Lung microvascular endothelial cell (primary cell): ENCODE data around the gene PDSS2. TPM values are rescaled to one million over a fixed set of nuclear protein-coding genes. Genes with fewer than 3 reads are reported as not detected.

Source experiments
- DNase-seq, 2 donors: peaks; one replicate each; pipeline versions ENCODE4 v3.0.0 to v3.0.0-alpha.2; 2010; ENCODE audit warnings: low read depth in 2 of 2
- total RNA-seq: library from RNA; depleted of rRNA; stranded (reverse); fragments of >200 nt; gene quantifications from 2 replicates; pipeline ENCODE4 v1.2.1, GENCODE V29; 2014

The PDSS2 gene
- total RNA-seq, 1 donor from 2014 or later = 4.8 TPM

DNA sequence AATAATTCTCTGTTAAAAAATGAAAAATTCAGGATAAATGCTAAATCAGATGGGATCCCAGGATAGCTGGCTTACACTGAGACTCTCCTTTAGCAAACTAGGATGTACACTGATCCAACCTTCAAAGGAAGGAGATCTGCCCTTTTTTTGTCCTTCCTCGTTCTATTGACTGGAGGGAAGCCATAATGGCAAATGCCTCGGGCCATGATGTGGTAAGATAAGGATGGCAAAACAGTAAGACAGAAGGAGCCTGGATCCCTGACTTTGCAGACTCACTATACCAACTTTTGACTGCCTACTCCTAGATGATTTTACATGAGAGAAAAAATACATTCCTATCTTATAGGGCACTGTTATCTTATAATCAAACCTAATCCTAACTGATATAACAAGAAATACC, 187.1 kb downstream of the PDSS2 start:
- no peak for DNase-seq

DNA sequence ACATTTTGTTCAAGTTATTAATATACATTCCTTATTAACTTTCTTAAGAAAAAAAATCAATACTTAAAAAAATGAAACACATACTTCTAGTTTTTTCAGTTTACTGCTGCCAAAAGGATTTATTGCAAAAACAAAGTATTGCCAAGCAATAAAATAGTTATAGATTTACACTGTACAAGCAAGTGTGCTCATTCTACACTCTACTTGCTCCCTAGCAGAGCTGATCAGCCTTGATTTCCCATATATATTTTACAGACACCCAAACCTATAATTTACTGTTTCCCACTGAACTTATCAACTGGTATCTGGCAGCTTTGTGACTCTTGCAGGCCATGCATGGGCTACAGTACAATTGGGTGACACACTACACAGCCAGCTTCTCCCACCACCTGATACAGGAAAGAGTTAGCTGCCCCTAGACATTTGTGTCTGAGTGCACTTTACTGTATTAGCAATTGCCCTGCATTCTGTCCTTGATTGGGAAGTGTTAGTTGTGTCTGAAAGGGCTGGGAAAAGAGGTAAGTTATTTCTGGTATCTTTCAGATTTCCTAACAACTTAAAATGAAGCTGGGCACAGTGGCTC, 188.1 kb downstream of the PDSS2 start:
- DNase-seq = no peak

DNA sequence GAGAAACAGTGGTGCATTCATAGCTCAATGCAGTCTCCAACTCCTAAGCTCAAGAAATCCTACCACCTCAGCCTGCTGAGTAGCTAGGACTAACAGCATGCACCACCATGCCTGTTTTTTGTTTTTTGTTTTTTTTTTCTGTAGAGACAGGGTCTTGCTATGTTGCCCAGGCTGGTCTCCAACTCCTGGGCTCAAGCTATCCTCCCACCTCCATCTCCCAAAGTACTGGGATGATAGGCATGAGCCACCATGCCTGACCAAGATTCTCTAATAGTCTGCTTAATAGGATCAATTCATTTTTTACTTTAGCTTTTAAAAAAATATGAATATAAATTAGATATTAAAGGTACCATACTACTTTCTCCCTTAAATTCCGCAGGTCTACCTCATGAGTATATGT, 191.7 kb downstream of the PDSS2 start:
- DNase-seq = no peak

DNA sequence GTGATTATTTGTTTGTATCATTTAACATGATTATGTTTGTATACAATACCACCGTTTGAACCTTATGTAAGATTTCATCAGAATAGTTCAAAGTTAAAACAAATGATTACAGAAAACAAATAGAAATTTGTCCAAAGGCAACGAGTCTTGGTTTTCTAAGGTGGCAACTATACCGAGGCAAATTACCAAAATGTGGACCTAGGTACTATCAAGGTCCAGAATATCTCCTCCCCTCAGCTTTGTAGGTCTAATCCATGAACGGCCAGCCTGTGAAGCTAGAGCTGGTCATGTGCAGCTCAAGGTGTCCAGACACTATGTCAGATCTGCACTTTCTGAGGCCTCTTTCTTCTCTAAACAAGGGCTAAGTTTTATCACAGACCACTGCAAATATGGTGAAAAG, 192.4 kb downstream of the PDSS2 start:
- no peak for DNase-seq

DNA sequence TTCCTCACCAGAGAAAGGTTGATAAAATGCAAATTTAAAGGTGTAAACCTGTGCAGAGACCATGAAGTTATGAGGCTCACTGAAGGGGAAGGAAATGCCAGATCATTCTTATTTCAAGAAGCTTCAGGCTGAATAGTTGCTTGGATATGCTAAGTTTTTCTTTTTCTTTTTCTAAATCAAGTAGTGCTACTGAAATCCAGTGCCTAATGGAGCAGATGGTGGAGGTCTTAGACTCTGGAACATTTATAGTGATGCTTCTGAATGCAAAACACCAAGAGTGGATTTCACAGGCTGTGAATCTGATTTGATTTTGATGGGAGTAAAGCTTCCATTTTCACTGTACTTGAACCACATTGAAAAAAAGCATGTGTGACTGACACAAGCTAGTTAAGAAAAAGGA, 192.8 kb downstream of the PDSS2 start:
- no peak for DNase-seq

DNA sequence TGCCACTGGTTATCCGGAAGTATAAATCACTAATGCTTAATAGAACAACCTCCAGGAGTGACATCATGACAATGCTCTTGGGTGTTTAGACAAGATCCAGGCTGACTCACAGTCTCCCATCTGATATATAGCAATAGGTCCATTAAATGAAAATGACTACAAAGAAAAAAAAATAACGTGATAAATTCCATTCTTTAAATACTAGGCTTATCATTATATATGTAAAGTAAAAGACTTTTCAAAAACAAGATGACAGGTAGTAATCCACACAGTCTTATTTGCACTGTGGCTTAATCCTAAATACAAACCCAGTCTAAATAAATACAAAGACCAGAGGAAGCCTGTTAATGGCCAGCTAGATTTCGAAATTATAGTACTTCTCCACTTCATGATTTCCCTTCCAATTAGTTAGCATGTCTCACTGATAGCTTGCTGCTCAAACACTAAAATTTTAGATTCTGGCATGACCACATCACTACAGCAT, 195.0 kb downstream of the PDSS2 start:
- peak; percentile 59 to 90 for DNase-seq

DNA sequence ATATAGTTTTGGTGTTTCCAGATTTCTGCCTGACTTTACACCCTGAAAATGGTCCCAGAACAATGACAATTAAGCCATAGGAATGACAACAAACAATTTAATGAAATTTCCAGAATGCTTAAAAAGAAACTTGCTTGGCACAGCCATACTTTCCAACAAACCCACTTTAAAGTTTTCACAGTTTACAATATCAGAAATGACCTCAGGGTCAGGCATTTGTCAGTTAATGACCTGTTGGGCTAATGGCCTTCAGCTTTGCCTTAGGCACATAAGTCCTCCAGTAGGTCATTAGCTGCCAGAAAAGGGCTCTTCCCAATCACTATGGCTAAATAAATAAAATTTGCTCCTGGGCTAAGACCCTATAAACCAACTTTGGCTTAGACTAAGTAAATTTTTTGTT, 199.4 kb downstream of the PDSS2 start:
- DNase-seq = no peak

DNA sequence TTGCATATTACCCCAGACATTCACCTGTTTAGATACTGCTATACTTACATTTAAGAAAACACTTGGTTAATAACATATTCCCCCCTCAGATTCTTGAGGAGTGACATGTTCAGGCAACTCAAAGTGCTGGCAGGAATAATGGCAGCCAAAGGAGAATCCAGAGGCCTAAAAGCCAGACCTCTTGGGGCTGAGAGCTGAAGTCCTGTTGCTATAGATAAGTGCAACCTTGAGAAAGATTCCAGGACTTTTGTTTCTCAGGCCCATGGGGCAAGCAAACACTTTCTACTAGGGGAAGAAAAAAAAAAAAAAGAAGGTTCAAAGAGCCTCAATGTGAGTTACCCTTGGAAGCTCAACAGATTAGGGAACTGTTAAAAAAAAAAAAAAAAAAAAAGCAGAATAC, 211.2 kb downstream of the PDSS2 start:
- DNase-seq = no peak

DNA sequence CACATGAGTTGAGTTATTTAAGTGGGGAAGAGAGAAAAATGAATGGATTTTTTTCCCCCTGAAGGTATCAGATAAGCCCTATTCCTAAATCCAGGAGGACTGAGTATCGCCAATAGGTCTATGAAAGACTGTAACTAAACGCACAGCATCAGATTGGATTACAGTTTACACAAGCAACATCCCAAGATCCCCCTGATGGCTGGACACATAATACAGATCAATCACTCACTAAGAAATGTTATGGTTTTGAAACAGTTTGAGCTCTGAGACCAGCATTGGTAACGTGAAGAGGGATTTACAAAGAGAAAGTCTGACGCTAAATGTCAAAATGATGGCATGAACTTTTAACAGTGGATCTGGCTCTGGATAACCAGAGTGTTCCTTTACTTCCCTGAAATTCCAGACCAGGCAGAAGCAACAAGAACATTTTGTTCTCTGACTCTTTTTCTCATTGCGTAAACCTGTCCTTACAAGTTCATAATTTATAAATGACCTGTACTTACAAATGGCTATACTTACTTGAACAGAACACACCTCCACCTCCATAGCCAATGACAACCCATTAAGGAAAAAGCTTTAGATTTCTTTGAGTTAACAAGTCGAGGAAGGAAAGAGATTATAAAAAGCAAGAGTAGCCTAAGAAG, 212.3 kb downstream of the PDSS2 start:
- no peak for DNase-seq

DNA sequence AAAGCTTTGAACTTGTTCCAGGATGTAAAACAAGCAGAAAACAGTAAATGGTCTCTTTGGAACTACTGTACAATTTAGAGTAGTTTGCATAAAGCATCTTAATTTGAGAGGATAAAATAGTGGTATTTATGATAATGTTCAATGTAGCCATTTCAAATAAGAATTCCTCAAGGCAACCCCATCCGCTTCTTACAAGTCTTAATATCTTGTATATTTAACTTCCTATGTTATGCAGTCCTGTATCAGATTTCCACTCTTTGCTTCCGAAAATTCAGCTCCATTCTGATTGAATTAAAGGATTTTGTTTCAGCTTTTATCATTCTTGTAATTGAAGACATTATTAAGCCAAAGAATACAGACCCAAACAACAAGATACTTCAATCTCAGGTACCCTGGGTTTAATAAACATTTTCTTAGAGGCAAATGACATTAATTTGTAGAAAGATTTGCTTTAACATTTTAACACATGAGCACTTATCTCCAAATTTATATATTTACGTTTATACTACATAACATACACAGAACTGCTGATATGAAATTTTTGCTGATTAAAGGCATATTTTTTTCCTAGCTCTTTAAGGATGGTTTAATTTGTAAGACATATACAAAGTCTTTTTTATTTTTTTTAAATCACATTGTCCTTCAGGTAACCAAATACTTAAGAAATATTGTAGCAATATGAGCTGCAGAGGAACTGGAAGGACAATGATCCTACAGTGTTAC, 213.0 kb downstream of the PDSS2 start:
- DNase-seq = no peak

DNA sequence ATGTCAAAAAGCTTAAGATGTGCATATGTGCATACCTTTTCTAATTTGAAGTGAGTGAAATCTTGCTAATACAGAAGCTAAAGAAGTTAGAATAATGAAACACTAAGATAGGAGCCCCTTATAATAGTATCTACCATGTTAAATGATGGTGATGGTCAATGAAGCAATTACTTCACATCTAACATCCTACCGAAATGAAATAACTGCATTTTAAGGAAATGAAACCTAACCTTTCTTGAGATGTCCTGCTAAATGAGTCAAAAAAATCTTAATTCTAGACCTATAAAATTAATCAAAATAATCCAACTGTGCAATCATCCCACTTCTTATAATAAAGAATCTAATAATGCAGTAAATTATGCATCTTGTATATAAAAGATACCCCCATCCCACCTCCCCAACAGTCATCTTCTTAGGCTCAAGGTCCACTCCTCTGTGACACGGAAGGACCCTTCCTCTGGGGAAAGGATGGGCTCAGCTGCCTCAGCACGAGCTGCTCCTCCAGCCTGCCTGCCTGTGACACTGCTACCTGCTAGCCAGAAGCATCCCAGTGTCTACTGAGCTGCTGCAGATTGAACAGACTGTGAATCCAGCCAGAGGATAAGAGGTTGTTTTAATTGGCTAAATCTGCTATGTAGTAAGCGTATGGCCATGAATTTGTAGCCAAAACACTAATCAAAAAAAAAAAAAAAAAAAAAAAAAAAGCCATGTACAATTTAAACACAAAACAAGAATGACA, 214.5 kb downstream of the PDSS2 start:
- DNase-seq = no peak

DNA sequence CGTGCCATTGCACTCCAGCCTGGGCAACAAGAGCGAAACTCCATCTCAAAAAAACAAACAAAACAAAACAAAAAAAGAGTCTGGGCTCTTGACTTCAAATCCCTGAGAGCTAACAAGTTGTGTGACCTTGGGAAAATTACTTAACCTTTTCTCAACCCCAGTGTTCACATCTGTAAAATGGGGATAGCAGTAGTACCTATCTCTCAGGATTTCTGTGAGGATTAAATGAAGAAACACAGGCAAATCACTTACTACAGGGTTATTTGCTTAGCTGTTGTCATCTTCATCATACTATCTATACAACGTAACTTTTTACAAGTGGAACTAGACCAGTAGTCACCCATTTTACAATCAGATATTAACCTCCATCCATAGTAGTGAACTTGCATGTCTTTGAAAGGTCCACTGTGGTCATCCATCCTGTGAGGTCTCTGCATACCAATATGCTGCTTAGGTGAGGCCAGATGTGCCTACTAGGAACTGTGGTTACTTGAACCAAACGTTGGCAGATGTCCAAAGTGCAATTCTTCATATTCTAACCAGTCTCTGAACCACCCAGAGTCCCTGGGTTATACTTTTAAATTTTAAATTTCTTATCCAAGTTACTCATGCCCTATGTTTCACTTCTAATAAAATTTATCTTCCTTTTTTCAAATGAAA, 215.2 kb downstream of the PDSS2 start:
- no peak for DNase-seq

DNA sequence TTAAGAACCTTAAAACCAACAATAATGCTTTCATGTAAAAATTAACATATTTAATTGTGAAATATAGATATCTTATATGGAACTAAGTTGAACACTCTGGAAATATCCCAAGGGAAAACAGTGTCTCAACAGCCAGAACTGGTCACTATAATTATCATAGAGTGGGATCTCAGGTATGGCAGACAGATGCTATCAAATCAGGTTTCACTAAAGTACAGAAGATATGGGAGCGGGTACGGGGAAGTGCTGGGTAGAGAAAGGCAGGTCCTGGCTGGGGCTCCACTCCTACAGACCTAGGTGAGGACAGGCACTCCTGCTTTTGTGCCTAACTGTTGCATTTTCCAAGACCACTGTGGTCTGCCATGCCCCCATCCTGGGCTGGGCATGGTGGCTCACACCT, 215.9 kb downstream of the PDSS2 start:
- no peak for DNase-seq

DNA sequence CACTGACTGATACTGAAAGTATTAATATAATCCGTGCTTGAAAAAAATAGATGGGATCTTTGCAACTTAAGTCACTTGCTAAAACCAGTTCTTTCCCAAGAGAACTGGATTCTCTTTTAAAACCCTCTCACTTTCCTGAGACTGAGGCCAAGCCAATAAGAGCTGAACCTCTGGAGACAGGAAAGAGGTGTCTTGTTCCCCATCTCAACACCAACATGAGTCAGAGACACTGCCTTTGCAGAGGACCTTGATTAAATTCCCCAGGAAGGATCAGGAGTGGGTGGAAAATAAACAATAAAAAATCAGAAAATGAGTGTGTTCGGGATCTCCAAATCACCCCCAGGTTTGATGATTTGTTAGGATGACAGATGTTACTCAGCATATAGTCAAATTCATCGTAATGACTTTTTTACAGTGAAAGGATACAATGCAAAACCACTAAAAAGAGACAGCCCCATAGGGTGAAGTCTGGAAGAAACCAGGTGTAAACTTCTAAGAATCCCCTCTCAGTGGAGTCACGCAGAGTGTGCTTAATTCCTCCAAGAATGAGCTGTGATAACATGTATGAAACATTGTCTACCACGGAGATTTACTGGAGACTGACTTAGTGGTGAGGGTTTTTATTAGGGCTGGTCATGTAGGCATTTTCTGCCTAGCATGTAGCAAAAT, 221.2 kb downstream of the PDSS2 start:
- peak in 1 of 2 donors; percentile 68 for DNase-seq

DNA sequence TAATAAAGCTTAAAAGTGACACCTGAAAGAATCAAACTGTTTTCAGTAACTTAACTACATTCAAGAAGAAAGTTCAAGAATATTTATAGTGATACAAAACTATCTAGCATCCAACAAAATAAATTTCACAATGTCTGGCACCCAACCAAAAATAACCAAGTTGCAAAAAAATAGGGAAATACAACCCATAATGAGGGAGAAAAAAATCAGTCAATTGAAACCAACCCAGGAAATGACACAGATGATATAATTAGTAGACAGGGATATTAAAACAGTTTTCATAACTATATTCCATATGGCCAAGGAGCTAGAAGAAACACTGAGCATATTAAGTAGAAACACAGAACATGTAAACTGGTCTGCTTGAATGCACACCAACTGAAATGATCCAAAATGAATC, 223.9 kb downstream of the PDSS2 start:
- peak; percentile 29 to 42 for DNase-seq

DNA sequence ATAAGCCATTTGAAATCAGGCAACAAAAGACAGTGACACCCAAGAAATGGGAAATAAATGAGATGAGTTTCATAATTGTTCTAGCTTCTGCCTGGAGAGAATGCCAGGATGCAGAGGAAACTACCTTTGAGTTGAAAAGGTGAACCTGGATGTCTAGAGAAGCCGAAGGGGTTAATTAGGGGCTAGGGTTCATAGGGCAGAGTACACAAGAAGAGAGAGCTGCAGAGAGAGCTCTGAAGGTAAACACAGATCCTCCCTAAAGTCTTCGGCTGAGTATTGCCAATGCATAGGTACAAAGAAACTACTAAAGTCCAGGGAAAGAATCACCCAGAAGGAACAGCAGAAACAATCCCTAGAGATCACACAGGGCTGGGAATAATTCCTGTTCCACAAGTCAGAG, 224.4 kb downstream of the PDSS2 start:
- no peak for DNase-seq

DNA sequence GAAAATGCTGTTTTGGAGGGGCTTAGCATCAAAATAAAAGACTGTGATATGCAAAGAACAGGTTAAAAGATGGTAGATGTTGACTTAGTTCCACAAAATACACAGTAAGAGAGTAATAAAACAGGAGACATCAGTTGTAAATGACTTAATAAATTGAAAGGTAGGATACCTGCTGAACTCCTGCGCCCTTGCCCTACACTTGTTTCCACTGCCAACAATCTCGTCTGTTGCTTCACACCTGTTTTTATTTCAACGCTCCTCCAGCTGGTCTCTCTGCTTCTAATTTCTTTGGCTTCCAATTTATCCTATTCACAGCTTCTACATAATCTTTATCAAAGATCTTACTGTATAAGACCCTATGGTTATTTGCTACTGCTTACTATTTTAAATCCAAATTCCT, 228.1 kb downstream of the PDSS2 start:
- no peak for DNase-seq

DNA sequence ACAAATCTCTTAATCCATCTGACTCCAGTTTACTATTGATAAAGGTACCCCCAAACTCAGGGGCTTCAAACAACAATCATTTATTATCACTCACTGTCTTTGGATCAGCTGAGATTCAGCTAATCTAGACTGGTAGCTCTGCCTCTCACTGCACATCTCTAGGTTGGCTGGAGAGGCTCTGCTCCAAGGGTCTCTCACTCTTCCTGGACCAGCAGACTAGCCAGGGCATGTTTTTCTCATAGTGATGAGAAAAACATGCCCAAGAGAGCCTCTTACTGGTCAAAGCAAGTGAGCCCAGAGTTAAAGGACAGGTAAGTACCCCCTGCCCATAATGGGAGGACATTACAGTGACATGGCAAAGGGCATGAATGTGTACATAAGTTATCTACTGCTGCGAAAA, 228.9 kb downstream of the PDSS2 start:
- no peak for DNase-seq

DNA sequence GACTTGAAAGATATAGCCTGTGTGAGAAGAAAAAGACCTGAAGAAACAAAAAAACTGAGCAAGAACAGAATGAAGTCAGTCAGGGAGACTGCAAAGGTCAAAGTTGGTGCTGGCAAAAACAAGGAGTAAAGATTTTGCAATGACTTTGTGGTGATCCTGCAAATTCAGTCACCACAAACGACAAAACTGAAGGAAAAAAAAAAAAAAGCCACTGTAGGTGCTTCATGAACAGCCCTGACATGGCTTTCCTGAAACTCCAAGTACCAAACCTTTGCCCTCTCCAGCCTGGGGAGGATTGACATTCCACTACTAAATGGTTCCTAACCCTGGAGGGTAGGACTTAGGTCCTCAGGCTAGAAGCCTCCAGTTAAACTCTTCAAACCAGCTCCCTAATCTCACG, 229.3 kb downstream of the PDSS2 start:
- DNase-seq = no peak

DNA sequence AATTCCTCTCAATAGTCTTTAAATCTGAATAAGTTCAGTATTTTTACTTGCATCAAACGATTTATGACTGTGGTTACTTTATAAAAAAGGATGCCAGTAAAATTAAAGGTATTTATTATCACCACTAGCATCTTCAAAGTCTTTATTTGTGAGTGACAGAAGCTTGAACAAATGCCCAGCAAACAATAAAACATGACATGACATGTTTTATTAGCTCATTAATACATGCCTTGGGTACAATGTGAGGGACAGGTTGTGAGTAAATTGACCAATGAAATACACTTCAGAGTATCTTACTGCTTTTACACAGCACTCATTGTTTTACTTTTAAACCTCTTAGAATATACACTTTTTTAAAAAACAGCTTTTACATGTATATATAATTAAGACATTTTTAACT, 230.6 kb downstream of the PDSS2 start:
- DNase-seq = no peak

DNA sequence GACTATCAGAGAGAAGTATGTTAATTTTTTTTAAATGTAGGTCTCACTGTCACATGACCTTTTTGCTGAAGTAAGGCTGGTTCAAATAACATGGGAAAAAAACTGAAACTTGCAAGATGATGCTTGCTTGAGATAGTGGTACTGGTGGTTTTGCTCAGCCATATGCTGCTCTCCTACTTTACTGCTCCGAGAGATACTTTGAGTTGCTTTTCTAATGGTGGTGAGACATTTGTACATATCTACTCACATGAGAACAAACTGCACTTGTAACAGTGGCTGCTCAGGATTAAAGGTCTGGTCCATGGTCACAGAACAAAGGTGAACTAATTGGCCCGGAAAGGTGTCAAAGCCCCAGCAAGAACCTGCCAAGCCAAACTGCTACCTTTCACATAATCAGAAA, 237.8 kb downstream of the PDSS2 start:
- no peak for DNase-seq
